D721Med (cell line): ENCODE measurements around the gene CPHXL.

Experiments used
- DNase-seq: peaks from one replicate; pipeline ENCODE4 v3.0.0; 2011; ENCODE audit warnings: low spot score; ENCODE audit not compliant: insufficient read length
- FAIRE-seq: peaks from 2 replicates; lab custom pipeline; 2011; peaks lifted over from hg19 to GRCh38; lab: Jason Lieb, UNC
- TF ChIP-seq, protein P1 (sequence below): IDR thresholded peaks from 2 replicates; pipeline ENCODE4 v1.5.1; 2012; ENCODE audit warnings: mild to moderate bottlenecking, control low read depth; ENCODE audit not compliant: insufficient read depth; ENCODE audit errors: missing control alignments

The CPHXL gene

DNA sequence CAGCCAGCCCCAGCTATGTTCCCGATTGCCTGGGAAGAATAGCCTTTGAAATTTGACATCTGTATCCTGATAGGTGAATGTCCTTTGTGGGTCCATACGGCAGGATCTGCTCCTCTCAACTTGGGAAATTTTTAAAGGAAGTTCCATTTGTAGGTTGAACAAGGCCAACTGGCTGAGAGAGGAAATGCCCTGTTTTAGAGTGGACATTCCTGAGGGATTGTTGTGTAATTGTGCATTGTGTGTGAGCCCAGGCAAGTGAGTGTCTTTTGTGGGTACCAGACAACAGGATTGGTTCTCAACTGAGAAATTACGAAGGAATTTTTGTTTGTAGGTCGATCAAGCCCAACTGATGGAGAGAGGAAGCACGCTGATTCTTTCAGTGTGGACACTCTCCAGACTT is 46.9 kb downstream of the CPHXL start:
- TF ChIP-seq, protein P1, sequence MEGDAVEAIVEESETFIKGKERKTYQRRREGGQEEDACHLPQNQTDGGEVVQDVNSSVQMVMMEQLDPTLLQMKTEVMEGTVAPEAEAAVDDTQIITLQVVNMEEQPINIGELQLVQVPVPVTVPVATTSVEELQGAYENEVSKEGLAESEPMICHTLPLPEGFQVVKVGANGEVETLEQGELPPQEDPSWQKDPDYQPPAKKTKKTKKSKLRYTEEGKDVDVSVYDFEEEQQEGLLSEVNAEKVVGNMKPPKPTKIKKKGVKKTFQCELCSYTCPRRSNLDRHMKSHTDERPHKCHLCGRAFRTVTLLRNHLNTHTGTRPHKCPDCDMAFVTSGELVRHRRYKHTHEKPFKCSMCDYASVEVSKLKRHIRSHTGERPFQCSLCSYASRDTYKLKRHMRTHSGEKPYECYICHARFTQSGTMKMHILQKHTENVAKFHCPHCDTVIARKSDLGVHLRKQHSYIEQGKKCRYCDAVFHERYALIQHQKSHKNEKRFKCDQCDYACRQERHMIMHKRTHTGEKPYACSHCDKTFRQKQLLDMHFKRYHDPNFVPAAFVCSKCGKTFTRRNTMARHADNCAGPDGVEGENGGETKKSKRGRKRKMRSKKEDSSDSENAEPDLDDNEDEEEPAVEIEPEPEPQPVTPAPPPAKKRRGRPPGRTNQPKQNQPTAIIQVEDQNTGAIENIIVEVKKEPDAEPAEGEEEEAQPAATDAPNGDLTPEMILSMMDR, result no peak
- DNase-seq (no peak), FAIRE-seq (no peak)

DNA sequence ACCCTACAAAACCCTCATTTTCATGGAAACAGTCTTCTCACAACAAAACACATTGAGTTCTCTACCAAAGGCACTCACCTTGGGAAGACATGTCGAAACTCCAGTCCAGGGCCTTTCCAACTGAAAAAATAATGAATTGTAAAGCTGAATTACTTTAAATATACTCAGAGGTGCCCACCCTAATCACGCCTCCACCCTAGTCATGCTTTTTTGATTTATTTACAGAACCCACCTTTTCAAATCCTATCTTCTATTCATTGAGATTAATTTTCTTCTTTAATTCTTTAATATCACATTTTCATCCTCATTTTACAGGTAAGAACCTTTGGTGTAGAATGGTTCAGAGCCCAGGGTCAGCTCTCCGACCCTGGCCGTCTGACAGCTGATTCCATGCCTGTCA is 49.4 kb downstream of the CPHXL start, which contains the start of gene CPHXL2:
TSS of gene CPHXL2 (minus strand) at position 101 of the 400 bp plus-strand sequence. CDS start at position 91, 10 bp downstream.
- TF ChIP-seq, protein P1, result no peak
- DNase-seq (no peak), FAIRE-seq (no peak)

DNA sequence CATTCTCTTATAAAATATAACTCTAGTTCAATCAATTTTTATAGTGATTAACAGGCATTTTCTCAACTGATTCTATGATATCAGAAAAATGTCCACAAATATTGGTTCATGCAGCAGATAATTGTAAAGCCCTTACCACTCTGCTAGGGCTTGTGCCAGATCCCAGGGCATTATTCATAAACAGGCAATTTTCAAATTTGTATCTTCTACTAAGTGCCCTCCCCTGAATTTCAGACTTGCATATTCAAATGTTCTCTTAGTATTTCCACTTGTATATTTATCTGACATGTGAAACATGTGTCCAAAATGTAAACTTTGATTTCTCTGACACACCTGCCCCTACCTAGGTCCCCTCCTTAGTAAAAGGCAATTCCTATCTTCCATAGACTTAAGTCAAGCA is 58.8 kb downstream of the CPHXL start:
- FAIRE-seq (no peak), DNase-seq (no peak)
- TF ChIP-seq, protein P1, result no peak
